Caco-2 (cell line): ENCODE measurements around the gene USP17L26. TPM values are rescaled to one million over a fixed set of nuclear protein-coding genes. Genes with fewer than 3 reads are reported as not detected.
A peak's percentile ranks its signal among the peaks of the same experiment; 100 is the strongest.
"Not testable (repeated sequence)": the region's sequence is repeated elsewhere in the genome, so short reads cannot be mapped to it uniquely, and the experiment has no call there.

ENCODE experiments used
- BruUV-seq: library from RNA; stranded (reverse); fragments of 400-500 nt; replicated peaks from 2 replicates; lab custom pipeline; 2021; lab: Mats Ljungman, UMichigan
- CTCF ChIA-PET: fragments of 300-600 bp; sonication (Branson Sonifier 250); formaldehyde crosslinking; loops from one replicate; lab custom pipeline; 2022; ENCODE audit warnings: antibody characterized with exemption; lab: Charles Lee
- POLR2A ChIA-PET: fragments of 300-600 bp; sonication (Branson Sonifier 250); formaldehyde crosslinking; loops from one replicate; lab custom pipeline; 2022; ENCODE audit warnings: antibody characterized with exemption; lab: Charles Lee
- DNase-seq, 2 experiments: peaks; one replicate each; pipeline versions ENCODE4 v3.0.0 to v3.0.0-alpha.2; 2020 to 2022
- H3K27me3 ChIP-seq: replicated peaks from 2 replicates; pipeline ENCODE4 v1.6.0; 2011; ENCODE audit warnings: low read length; ENCODE audit not compliant: control insufficient read depth, insufficient read depth
- H3K36me3 ChIP-seq: 2 replicates; pipeline ENCODE4 v1.5.1; 2011; ENCODE audit warnings: low read length; ENCODE audit not compliant: control insufficient read depth, insufficient read depth
- H3K4me1 ChIP-seq: fragments of 250-450 bp; sonication (Bioruptor Pico); 2 replicates; pipeline ENCODE4 v1.5.1; 2020; ENCODE audit warnings: mild to moderate bottlenecking
- H3K4me3 ChIP-seq: 2 replicates; pipeline ENCODE4 v1.5.1; 2011; ENCODE audit warnings: low read depth, mild to moderate bottlenecking, control low read depth, low read length
- H3K9me3 ChIP-seq: fragments of 250-450 bp; sonication (Bioruptor Pico); 2 replicates; pipeline ENCODE4 v1.5.1; 2020; ENCODE audit warnings: mild to moderate bottlenecking, moderate library complexity
- H3K27ac Mint-ChIP-seq: one replicate; pipeline ENCODE4 v1.8.0; 2022; ENCODE audit warnings: mixed read lengths; ENCODE audit not compliant: unreplicated experiment
- H3K27me3 Mint-ChIP-seq: one replicate; pipeline ENCODE4 v1.8.0; 2022; ENCODE audit warnings: mixed read lengths; ENCODE audit not compliant: insufficient read depth, unreplicated experiment
- H3K36me3 Mint-ChIP-seq: one replicate; pipeline ENCODE4 v1.8.0; 2022; ENCODE audit warnings: mild to moderate bottlenecking, mixed read lengths; ENCODE audit not compliant: insufficient read depth, unreplicated experiment
- H3K4me1 Mint-ChIP-seq: one replicate; pipeline ENCODE4 v1.8.0; 2022; ENCODE audit warnings: low read depth, mixed read lengths; ENCODE audit not compliant: unreplicated experiment
- H3K4me3 Mint-ChIP-seq: one replicate; pipeline ENCODE4 v1.8.0; 2022; ENCODE audit warnings: mild to moderate bottlenecking, moderate library complexity, mixed read lengths; ENCODE audit not compliant: unreplicated experiment
- H3K9me3 Mint-ChIP-seq: one replicate; pipeline ENCODE4 v1.8.0; 2022; ENCODE audit warnings: mixed read lengths; ENCODE audit not compliant: unreplicated experiment
- intact Hi-C: fragments of 100-400 bp; cut with micrococcal nuclease; formaldehyde crosslinking; loops from one replicate; pipeline ENCODE4 v1.10.0; 2022; ENCODE audit not compliant: unreplicated experiment
- total RNA-seq: library from RNA; stranded (reverse); gene quantifications from 2 replicates; pipeline ENCODE4 v1.2.3, GENCODE V29; 2022
- TF ChIP-seq, protein P1 (sequence below), 2 experiments: fragments of 200-600 bp in 1 of 2; IDR thresholded peaks; 1 replicate in 1 of 2; 2 replicates in 1 of 2; pipeline versions ENCODE4 v1.5.1 to v1.8.0; 2011 to 2022; ENCODE audit warnings: antibody characterized with exemption in 1 of 2, control low read depth in 1 of 2, inconsistent platforms in 1 of 2, low read depth in 1 of 2, low read length in 1 of 2, mild to moderate bottlenecking in 1 of 2, moderate library complexity in 1 of 2; ENCODE audit not compliant: insufficient read depth in 1 of 2, severe bottlenecking in 1 of 2, unreplicated experiment in 1 of 2

The USP17L26 gene
- total RNA-seq, 1 experiment from 2014 or later: not detected

DNA sequence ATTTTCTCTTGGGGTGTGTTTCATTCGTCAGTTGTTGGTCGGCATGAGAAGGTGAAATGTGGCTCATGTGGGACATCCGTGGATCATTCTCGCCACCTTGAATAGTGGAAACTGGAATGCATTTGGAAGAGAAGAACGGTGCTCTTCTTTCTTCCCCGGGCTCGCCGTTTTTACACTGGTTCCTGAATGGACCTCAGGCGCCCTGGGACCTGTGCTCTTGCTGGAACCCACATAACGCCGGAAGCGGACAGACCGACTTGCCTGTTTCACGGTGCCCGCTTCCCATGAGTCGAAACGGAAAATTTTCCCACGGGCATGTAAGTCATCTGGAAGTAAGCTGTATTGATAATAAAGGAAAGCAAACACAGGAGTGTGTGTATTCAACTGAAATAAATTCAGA, 16.4 kb downstream of the USP17L26 start:
- H3K4me3 Mint-ChIP-seq, BruUV-seq, H3K9me3 Mint-ChIP-seq, H3K27me3 ChIP-seq, H3K36me3 ChIP-seq, H3K36me3 Mint-ChIP-seq, H3K9me3 ChIP-seq, H3K4me1 Mint-ChIP-seq, H3K4me3 ChIP-seq, H3K27ac Mint-ChIP-seq, POLR2A ChIA-PET, H3K4me1 ChIP-seq, H3K27me3 Mint-ChIP-seq, intact Hi-C loops, CTCF ChIA-PET, DNase-seq: not testable (repeated sequence)

DNA sequence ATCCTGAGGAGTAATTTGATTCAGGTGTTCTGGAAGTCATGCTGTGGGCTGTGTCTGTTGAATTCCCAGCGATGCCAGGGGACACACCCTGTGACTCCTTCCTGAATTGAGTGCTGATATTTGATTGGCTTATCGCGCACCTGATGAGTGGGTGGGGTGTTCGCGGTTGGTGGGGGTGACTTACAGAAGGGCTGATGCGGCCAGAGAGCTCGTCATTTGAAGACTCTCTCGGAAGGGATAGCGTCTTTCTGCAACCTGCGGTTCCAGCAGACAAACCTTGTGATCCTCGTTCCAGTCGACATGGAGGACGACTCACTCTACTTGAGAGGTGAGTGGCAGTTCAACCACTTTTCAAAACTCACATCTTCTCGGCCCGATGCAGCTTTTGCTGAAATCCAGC, 18.9 kb downstream of the USP17L26 start, which contains the start of gene USP17L29:
Gene USP17L29, plus strand, starts transcription at position 301 of the 400 bp plus-strand sequence. Its CDS starts 0 bp downstream, at position 301.
- intact Hi-C loops, H3K36me3 ChIP-seq, H3K4me3 Mint-ChIP-seq, H3K4me1 ChIP-seq, H3K4me1 Mint-ChIP-seq, H3K4me3 ChIP-seq, CTCF ChIA-PET, H3K9me3 ChIP-seq, DNase-seq, BruUV-seq, H3K9me3 Mint-ChIP-seq, H3K27me3 Mint-ChIP-seq, H3K27ac Mint-ChIP-seq, H3K36me3 Mint-ChIP-seq, POLR2A ChIA-PET, H3K27me3 ChIP-seq: not testable (repeated sequence)

DNA sequence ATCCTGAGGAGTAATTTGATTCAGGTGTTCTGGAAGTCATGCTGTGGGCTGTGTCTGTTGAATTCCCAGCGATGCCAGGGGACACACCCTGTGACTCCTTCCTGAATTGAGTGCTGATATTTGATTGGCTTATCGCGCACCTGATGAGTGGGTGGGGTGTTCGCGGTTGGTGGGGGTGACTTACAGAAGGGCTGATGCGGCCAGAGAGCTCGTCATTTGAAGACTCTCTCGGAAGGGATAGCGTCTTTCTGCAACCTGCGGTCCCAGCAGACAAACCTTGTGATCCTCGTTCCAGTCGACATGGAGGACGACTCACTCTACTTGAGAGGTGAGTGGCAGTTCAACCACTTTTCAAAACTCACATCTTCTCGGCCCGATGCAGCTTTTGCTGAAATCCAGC, 28.4 kb downstream of the USP17L26 start, which contains the start of gene USP17L30:
Gene USP17L30, plus strand, starts transcription at position 301 of the 400 bp plus-strand sequence. Its CDS starts 0 bp downstream, at position 301.
- H3K27me3 Mint-ChIP-seq, intact Hi-C loops, H3K9me3 Mint-ChIP-seq, CTCF ChIA-PET, H3K4me3 Mint-ChIP-seq, H3K4me1 Mint-ChIP-seq, H3K36me3 ChIP-seq, H3K27me3 ChIP-seq, H3K27ac Mint-ChIP-seq, POLR2A ChIA-PET, BruUV-seq, H3K36me3 Mint-ChIP-seq, H3K9me3 ChIP-seq, DNase-seq, H3K4me1 ChIP-seq, H3K4me3 ChIP-seq: not testable (repeated sequence)

DNA sequence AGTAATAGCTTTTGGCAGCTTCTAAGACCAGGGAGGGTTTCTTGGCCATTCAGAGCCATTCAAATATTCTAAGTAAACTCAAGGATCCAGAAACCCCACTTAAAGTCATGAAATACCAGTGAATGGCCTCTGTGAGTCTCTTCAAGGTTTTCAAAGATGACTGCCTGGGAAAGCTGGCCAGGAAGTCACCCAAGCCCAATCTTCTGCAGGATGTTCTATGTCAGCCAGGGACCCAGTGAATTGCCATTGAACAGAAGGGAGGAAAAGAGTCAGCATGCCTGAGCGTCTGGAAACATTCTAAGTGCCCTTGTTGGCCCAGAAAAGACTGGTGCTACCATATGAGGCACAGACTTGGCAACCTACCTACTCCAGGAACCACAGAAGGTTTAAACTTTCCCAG, 45.4 kb downstream of the USP17L26 start:
- H3K4me3 Mint-ChIP-seq, H3K27me3 ChIP-seq, H3K9me3 ChIP-seq, H3K27me3 Mint-ChIP-seq, H3K4me3 ChIP-seq, H3K27ac Mint-ChIP-seq, H3K4me1 Mint-ChIP-seq, H3K36me3 ChIP-seq, DNase-seq, BruUV-seq, H3K4me1 ChIP-seq, H3K9me3 Mint-ChIP-seq, intact Hi-C loops, CTCF ChIA-PET, H3K36me3 Mint-ChIP-seq: not testable (repeated sequence)
- POLR2A ChIA-PET: interaction anchor here (0.6 kb wide), 1 partner anchor 141 kb away, joined by 3 read pairs; no protein-coding TSS in a partner anchor

DNA sequence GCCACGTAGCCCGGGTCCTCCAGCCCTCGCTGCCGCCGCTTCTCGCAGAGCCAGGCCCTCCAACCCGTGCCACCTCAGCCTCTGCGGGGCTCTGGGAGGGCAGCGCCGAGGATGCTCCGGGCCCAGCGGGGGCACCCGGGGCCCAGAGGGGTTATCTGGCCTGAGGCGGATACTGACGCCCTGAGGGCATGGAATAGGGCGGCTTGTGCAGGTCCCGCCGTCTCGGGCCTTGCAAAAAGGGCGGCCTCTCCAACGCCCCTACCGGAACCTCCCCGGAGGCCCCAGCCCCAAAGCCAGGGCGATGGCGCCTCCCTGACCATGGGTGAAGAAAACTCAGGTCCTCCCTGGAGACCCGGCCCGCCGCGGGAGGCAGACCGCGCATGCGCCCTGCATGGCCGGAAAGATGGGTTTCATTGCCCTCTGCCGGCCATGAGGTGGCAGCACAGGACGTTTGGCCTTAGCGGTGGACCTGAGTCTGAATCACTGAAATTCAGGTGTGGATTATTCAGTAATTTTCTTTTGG, 46.6 kb downstream of the USP17L26 start:
- BruUV-seq, H3K36me3 ChIP-seq, H3K9me3 ChIP-seq, CTCF ChIA-PET, H3K27ac Mint-ChIP-seq, H3K4me1 ChIP-seq, H3K36me3 Mint-ChIP-seq, H3K4me3 Mint-ChIP-seq, H3K4me1 Mint-ChIP-seq, POLR2A ChIA-PET, H3K9me3 Mint-ChIP-seq, H3K27me3 ChIP-seq, H3K27me3 Mint-ChIP-seq, intact Hi-C loops: not testable (repeated sequence)
- H3K4me3 ChIP-seq: peak overlapping the region; percentile 36
- TF ChIP-seq, protein P1, sequence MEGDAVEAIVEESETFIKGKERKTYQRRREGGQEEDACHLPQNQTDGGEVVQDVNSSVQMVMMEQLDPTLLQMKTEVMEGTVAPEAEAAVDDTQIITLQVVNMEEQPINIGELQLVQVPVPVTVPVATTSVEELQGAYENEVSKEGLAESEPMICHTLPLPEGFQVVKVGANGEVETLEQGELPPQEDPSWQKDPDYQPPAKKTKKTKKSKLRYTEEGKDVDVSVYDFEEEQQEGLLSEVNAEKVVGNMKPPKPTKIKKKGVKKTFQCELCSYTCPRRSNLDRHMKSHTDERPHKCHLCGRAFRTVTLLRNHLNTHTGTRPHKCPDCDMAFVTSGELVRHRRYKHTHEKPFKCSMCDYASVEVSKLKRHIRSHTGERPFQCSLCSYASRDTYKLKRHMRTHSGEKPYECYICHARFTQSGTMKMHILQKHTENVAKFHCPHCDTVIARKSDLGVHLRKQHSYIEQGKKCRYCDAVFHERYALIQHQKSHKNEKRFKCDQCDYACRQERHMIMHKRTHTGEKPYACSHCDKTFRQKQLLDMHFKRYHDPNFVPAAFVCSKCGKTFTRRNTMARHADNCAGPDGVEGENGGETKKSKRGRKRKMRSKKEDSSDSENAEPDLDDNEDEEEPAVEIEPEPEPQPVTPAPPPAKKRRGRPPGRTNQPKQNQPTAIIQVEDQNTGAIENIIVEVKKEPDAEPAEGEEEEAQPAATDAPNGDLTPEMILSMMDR (IDR thresholded peaks at IDR 0.05; ENCODE audit: insufficient read depth in 1 of 2, low read depth in 1 of 2, low read length in 1 of 2, severe bottlenecking in 1 of 2, unreplicated experiment in 1 of 2): peak; percentile 3 to 70
- DNase-seq: peak; percentile 65 to 72
